ENCODE results near the gene HIRA. TPM values are rescaled to one million over a fixed set of nuclear protein-coding genes. Genes with fewer than 3 reads are reported as not detected.

The HIRA gene
- total RNA-seq, 1 donor from 2014 or later = 36.0 TPM

DNA sequence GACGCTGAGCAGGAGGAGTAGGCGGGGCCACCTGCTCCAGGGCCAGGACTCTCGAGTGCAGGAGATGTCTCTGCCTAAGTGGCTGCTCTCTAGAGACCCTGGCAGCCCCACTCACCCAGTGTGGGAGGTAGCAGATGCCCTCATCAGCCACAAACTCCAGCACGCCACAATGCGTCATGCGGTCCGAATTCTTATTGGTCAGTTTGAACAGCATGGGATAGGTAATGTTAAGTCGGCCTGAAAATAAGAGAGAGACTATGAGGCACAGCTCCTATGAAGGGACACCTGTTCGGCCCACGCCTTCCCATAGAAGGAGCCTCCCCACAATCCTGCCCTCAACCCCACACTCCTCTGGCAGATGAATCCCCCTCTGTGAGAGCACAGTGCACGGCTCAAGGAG is 40.0 kb upstream of the HIRA start:
- H3K36me3 Mint-ChIP-seq (ENCODE audit: low read depth, unreplicated experiment) = peaks cover 53% of the 10 kb centered on the region
- H3K27me3 Mint-ChIP-seq (ENCODE audit: unreplicated experiment) = peaks cover 2% of the 10 kb centered on the region
- DNase-seq (ENCODE audit: low spot score) = no peak
- H3K4me1 Mint-ChIP-seq (ENCODE audit: unreplicated experiment) = peaks cover 5% of the 10 kb centered on the region
- H3K4me3 Mint-ChIP-seq (ENCODE audit: unreplicated experiment) = no peak overlapping the region
- TF ChIP-seq, protein P1, sequence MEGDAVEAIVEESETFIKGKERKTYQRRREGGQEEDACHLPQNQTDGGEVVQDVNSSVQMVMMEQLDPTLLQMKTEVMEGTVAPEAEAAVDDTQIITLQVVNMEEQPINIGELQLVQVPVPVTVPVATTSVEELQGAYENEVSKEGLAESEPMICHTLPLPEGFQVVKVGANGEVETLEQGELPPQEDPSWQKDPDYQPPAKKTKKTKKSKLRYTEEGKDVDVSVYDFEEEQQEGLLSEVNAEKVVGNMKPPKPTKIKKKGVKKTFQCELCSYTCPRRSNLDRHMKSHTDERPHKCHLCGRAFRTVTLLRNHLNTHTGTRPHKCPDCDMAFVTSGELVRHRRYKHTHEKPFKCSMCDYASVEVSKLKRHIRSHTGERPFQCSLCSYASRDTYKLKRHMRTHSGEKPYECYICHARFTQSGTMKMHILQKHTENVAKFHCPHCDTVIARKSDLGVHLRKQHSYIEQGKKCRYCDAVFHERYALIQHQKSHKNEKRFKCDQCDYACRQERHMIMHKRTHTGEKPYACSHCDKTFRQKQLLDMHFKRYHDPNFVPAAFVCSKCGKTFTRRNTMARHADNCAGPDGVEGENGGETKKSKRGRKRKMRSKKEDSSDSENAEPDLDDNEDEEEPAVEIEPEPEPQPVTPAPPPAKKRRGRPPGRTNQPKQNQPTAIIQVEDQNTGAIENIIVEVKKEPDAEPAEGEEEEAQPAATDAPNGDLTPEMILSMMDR (IDR thresholded peaks at IDR 0.05; ENCODE audit: unreplicated experiment) = no peak
- H3K9me3 Mint-ChIP-seq (ENCODE audit: unreplicated experiment) = no peaks in the 10 kb centered on the region
- peak overlapping the region; percentile 24 for H3K27ac Mint-ChIP-seq (ENCODE audit: unreplicated experiment)

GRCh38 chr22:19470010-19470409 is 38.5 kb upstream of the HIRA start:
- no peak overlapping the region for H3K27ac Mint-ChIP-seq (ENCODE audit: unreplicated experiment)
- H3K9me3 Mint-ChIP-seq (ENCODE audit: unreplicated experiment) = no peaks in the 10 kb centered on the region
- peaks cover 2% of the 10 kb centered on the region for H3K27me3 Mint-ChIP-seq (ENCODE audit: unreplicated experiment)
- no peak for DNase-seq (ENCODE audit: low spot score)
- peaks cover 51% of the 10 kb centered on the region for H3K36me3 Mint-ChIP-seq (ENCODE audit: low read depth, unreplicated experiment)
- TF ChIP-seq, protein P1 (IDR thresholded peaks at IDR 0.05; ENCODE audit: unreplicated experiment) = no peak
- H3K4me3 Mint-ChIP-seq (ENCODE audit: unreplicated experiment) = no peak overlapping the region
- no peaks in the 10 kb centered on the region for H3K4me1 Mint-ChIP-seq (ENCODE audit: unreplicated experiment)

GRCh38 chr22:19469421-19469820 is 37.9 kb upstream of the HIRA start:
- no peak overlapping the region for H3K27ac Mint-ChIP-seq (ENCODE audit: unreplicated experiment)
- no peak overlapping the region for H3K4me3 Mint-ChIP-seq (ENCODE audit: unreplicated experiment)
- TF ChIP-seq, protein P1 (IDR thresholded peaks at IDR 0.05; ENCODE audit: unreplicated experiment) = no peak
- no peak for DNase-seq (ENCODE audit: low spot score)
- H3K27me3 Mint-ChIP-seq (ENCODE audit: unreplicated experiment) = peaks cover 2% of the 10 kb centered on the region
- H3K4me1 Mint-ChIP-seq (ENCODE audit: unreplicated experiment) = no peaks in the 10 kb centered on the region
- H3K9me3 Mint-ChIP-seq (ENCODE audit: unreplicated experiment) = no peaks in the 10 kb centered on the region
- H3K36me3 Mint-ChIP-seq (ENCODE audit: low read depth, unreplicated experiment) = peaks cover 55% of the 10 kb centered on the region

- DNase-seq (ENCODE audit: low spot score) = no peak
- TF ChIP-seq, protein P1 (IDR thresholded peaks at IDR 0.05; ENCODE audit: unreplicated experiment) = no peak
- Mint-ChIP-seq H3K27me3 (ENCODE audit: unreplicated experiment) (no peaks in the 10 kb centered on the region), H3K36me3 (ENCODE audit: low read depth, unreplicated experiment) (peaks cover 45% of the 10 kb centered on the region), H3K9me3 (ENCODE audit: unreplicated experiment) (no peaks in the 10 kb centered on the region), H3K4me1 (ENCODE audit: unreplicated experiment) (no peaks in the 10 kb centered on the region), H3K4me3 (ENCODE audit: unreplicated experiment) (peak overlapping the region; percentile 14), H3K27ac (ENCODE audit: unreplicated experiment) (no peak overlapping the region)
Measured at GRCh38 chr22:19467912-19468311, 36.4 kb upstream of the HIRA start.

GRCh38 chr22:19466848-19467752 is 35.6 kb upstream of the HIRA start:
- Mint-ChIP-seq H3K27ac (ENCODE audit: unreplicated experiment) (no peak overlapping the region), H3K27me3 (ENCODE audit: unreplicated experiment) (no peaks in the 10 kb centered on the region), H3K36me3 (ENCODE audit: low read depth, unreplicated experiment) (peaks cover 45% of the 10 kb centered on the region), H3K4me1 (ENCODE audit: unreplicated experiment) (no peaks in the 10 kb centered on the region), H3K9me3 (ENCODE audit: unreplicated experiment) (no peaks in the 10 kb centered on the region), H3K4me3 (ENCODE audit: unreplicated experiment) (no peak overlapping the region)
- TF ChIP-seq, protein P1 (IDR thresholded peaks at IDR 0.05; ENCODE audit: unreplicated experiment) = no peak
- DNase-seq (ENCODE audit: low spot score) = no peak
